NCI-H2171 treated with DMSO at 0.1 percent for 48 hours (cell line): ENCODE measurements around the gene SNAP47.

ENCODE experiments used
- DNase-seq: peaks from one replicate; lab custom pipeline; 2025; lab: John Stamatoyannopoulos, UW

The SNAP47 gene

DNA sequence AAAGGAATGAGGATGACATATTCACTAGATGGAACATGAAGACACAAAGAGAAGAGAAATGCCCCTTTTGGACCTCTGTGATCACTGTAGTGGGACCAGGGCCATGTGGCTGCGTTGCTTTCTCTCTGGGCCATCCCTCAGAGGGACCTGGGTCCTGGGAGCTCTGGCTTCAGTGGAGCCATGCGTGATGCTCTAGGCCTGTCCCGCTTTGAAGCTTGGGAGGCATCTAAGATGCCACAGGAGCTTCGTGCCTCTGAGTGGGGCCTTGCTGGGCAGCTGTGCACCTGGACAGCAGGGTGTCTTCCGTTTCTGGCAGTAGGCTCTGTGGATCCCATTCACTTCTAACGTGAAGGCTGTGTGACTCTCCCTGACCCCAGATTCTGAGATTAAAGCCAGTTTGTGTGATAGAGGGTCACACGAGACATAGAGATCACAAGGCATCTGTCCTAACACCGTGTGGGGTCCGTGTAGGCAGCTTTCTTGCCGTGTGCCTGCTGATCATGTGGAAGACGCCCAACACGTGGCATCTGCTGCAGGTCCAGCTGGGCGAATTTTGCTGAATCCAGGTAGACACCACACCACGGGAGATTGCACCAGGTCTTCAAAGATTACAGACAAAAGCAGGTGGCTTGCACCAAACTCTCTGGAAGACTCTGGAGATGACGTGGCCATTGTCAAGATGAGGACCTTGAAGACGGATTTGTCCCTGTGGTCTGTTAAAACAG lies 63.0 kb downstream of the SNAP47 start:
- no peak for DNase-seq

DNA sequence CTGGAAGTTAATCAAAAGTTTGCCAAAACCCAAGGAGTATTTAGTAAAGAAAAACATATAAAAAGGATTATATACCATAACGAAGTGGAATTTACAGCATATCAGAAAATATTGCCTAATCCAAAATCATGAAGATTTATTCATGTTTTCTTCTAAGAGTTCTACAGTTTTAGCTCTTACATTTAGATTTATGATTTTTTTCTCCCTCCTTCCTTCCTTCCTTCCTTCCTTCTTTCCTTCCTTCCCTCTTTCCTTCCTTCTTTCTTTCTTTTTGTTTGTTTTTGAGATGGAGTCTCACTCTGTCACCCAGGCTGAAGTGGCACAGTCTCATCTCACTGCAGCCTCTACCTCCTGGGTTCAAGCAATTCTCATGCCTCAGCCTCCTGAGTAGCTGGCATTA lies 64.5 kb downstream of the SNAP47 start:
- DNase-seq = no peak

DNA sequence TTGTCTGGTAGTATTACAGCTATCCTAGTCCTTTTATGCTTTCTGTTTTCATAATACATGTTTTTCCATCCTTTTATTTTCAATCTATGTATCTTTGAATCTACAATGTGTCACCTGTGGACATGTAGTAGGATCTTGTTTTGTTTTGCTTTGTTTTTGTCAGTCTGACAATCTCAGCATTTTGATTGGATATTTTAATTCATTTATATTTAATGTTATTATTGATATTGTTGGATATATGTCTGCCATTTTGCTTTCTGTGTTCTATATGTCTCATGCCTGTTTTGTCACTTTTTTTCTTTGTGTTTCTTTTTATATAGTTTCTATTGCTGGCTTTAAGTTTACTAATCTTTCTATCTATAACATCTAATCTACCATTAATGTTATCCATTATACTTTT lies 68.7 kb downstream of the SNAP47 start:
- DNase-seq = no peak

DNA sequence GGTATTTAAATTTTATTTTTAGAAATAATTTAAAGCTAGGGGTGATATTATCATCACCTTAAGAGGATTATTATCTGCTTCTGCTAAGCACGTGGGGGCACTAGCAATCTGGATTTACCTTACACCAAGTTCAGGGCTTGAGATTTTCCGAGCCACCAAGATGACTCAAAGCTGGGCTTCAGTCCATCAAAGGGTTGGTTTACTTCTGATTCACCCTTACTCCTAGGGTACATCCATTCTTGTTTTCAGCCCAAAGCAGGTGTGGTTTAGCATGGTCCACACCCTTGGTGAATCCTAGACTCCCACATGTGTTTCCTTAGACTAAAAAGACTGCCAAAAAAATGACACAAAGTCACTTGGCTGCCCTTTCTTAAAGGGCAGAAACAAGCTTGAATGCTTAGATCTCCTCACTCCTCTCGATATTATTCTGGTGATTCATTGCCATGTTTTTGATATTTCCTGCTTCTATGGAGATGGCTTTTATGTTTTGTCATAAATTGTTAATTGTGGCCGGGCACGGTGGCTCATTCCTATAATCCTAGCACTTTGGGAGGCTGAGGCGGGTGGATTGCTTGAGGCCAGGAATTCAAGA lies 70.5 kb downstream of the SNAP47 start:
- no peak for DNase-seq

DNA sequence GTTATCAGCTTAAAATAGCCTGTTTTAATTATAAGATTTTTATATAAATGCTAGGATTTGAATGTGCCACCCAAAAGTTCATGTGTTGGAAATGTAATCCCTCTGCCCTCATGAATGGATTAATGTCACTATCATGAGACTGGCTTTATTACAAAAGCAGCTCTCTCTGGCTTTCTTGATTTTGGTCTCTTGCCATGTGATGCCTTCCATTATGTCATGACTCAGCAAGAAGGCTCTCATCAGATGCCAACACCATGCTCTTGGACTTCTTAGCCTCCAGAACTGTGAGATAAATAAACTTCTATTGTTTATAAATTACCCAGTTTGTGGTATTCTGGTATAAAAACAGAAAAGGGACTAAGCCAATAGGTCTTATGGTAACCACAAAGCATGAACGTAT lies 73.3 kb downstream of the SNAP47 start:
- no peak for DNase-seq

DNA sequence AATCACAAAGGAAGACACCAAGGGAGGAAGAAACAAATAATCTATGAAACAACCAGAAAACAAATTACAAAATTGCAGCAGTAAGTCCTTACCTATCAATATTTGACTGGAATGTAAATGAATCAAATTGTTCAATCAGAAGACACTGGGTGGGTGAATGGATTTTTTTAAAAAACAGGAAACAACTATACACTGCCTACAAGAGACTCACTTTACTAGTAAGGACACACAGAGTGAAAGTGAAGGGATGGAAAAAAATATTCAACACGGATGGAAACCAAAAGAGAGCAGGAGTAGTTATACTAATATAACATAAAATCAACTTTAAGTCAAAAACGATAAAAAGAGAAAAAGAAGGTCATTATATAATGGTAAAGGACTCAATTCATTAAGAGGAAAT lies 73.8 kb downstream of the SNAP47 start:
- no peak for DNase-seq

DNA sequence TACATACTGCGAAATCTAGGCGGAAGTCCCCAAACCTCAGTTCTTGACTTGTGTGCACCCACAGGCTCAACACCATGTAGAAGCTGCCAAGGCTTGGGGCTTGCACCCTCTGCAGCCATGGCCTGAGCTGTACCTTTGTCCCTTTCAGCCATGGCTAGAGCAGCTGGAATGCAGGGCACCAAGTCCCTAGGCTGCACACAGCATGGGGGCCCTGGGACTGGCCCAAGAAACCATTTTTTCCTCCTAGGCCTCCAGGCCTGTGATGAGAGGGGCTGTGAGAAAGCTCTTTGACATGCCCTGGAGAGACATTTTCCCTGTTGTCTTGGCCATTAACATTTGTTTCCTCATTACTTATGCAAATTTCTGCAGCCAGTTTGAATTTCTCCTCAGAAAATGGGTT lies 78.7 kb downstream of the SNAP47 start:
- DNase-seq = no peak

DNA sequence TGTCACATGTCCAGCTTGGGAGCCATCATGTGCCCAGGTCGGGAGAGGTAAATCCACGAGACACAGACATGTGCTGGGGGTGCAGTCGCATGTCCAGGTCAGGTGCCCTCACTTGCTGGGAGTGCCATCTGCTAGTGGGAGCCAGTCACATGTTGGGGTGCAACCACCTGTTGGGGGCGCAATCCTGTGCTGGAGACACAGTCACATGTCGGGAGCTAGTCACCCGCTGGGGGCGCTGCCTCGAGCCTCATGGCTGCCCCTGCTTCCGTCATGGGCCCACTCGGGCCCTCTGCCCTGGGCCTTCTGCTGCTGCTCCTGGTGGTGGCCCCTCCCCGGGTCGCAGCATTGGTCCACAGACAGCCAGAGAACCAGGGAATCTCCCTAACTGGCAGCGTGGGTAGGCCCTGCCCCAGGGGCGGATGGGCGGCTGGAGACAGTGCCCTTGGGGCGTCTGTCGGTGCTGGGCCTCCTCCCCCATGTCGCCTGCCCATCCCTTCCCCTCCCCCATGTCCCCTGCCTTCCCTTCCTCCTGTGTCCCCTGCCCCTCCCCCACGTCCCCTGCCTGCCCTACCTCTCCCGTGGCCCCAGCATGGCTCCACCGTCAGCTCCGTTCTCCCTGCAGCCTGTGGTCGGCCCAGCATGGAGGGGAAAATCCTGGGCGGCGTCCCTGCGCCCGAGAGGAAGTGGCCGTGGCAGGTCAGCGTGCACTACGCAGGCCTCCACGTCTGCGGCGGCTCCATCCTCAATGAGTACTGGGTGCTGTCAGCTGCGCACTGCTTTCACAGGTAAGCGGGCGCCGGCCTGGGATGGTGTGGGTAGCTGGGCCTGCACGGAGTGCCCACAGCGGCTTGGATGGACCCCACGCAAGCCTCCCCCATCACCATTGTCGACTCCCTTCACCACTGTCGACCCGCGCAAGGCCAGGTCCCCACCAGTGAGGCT lies 80.5 kb downstream of the SNAP47 start, which contains the start of gene PRSS38:
PRSS38 (plus strand) TSS at position 208 of the 942 bp plus-strand sequence; CDS start at position 250, 42 bp downstream.
- no peak for DNase-seq

DNA sequence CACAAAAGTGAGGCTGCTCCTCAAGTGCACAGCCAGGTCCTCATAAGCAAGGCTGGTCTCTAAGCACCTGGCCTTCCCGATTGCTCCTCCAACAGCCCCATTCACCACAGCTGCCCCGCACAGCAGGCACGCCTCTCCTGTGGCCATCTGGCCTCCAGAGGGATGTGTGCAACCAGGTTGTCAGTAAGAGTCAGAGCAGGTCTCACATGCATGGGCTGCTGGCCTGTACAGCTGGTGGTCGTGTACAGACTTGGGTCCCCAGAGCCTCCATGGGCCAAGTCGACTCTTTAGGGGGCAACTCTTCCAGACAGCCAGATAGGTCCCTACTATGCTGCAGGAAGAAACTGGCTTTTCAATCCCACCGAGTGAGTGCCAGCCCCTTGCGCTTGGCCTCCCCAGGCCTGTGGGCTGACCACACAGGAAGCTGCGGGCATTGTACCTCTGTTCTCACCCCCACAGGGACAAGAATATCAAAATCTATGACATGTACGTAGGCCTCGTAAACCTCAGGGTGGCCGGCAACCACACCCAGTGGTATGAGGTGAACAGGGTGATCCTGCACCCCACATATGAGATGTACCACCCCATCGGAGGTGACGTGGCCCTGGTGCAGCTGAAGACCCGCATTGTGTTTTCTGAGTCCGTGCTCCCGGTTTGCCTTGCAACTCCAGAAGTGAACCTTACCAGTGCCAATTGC lies 81.7 kb downstream of the SNAP47 start:
- DNase-seq = peak; percentile 42

DNA sequence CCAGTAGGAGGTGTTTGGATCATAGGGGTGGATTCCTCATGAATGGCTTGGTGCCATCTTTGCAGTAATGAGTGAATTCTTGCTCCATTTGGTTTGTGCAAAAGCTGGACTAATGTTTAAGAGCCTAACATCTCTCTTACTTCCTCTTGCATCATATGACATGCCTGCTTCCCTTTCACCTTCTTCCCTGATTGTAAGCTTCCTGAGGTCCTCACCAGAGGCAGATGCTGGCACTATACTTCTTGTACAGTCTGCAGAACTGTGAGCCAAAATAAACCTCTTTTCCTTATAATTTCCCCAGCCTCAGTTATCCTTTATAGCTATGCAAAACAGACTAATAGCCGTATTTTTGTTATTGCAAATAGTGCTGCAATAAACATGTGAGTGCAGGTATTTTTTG lies 88.3 kb downstream of the SNAP47 start:
- DNase-seq = no peak

DNA sequence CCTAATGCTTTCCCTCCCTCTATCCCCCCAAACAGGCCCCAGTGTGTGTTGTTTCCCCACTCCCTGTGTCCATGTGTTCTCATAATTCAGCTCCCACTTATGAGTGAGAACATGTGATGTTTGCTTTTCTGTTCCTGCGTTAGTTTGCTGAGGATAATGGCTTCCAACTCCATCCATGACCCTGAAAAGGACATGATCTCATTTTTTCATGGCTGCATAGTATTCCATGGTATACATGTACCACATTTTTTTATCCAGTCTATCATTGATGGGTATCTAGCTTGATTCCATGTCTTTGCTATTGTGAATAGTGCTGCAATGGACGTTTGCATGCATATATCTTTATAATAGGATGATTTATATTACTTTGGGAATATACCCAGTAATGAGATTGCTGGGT lies 89.0 kb downstream of the SNAP47 start:
- no peak for DNase-seq

DNA sequence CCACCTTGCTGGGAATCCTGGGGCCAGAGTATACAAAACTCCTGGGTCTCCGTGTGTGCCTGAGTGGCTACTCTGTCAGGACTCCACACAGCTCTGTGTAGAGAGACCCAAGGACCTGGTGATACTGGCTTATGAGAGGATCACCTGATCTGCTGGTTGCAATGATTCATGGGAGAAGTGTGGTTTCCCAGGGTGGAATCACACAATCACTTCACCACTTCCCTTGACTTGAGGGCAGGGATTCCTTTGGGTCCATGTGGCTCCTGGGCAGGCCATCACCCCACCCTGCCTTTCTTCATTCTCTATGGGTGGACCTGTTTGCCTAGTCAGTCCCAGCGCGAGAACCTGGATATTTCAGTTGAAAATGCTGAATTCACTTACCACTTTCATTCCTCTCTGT lies 93.6 kb downstream of the SNAP47 start:
- DNase-seq = no peak
